ENCODE data around the gene ACOXL.

Gene ACOXL

DNA sequence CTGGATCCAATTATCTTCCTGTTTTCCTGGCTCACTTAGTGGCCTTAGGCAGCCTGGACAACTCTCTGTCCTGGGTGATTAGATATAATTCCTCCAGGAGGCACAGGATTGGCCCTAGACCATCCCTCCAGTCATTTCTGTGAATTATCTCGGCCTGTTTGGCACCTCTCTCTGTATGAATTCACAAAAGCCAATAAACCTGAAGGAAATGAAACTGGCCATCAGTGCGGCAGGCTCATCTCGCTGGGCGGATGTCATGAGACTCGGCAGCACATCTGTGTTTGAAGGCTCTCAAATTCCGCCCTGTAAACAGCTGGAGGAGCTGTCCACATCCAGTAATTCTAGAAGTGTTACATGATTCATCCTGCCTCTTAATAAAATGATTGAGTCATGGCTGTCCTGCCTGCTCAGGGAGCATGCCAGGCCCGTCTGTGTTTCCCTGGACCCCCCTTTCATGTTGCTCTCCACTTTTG, 38.6 kb downstream of the ACOXL start:
- Mint-ChIP-seq H3K36me3 (ENCODE audit: low read depth) (no peaks in the 10 kb centered on the region), H3K27ac (peak overlapping the region; percentile 39), H3K9me3 (peaks cover 8% of the 10 kb centered on the region), H3K4me1 (peaks cover 16% of the 10 kb centered on the region), H3K4me3 (no peak overlapping the region), H3K27me3 (ENCODE audit: low read depth, poor library complexity) (peaks cover 10% of the 10 kb centered on the region)
- TF ChIP-seq, protein P1, sequence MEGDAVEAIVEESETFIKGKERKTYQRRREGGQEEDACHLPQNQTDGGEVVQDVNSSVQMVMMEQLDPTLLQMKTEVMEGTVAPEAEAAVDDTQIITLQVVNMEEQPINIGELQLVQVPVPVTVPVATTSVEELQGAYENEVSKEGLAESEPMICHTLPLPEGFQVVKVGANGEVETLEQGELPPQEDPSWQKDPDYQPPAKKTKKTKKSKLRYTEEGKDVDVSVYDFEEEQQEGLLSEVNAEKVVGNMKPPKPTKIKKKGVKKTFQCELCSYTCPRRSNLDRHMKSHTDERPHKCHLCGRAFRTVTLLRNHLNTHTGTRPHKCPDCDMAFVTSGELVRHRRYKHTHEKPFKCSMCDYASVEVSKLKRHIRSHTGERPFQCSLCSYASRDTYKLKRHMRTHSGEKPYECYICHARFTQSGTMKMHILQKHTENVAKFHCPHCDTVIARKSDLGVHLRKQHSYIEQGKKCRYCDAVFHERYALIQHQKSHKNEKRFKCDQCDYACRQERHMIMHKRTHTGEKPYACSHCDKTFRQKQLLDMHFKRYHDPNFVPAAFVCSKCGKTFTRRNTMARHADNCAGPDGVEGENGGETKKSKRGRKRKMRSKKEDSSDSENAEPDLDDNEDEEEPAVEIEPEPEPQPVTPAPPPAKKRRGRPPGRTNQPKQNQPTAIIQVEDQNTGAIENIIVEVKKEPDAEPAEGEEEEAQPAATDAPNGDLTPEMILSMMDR (IDR thresholded peaks at IDR 0.05): no peak
- no peak for DNase-seq

DNA sequence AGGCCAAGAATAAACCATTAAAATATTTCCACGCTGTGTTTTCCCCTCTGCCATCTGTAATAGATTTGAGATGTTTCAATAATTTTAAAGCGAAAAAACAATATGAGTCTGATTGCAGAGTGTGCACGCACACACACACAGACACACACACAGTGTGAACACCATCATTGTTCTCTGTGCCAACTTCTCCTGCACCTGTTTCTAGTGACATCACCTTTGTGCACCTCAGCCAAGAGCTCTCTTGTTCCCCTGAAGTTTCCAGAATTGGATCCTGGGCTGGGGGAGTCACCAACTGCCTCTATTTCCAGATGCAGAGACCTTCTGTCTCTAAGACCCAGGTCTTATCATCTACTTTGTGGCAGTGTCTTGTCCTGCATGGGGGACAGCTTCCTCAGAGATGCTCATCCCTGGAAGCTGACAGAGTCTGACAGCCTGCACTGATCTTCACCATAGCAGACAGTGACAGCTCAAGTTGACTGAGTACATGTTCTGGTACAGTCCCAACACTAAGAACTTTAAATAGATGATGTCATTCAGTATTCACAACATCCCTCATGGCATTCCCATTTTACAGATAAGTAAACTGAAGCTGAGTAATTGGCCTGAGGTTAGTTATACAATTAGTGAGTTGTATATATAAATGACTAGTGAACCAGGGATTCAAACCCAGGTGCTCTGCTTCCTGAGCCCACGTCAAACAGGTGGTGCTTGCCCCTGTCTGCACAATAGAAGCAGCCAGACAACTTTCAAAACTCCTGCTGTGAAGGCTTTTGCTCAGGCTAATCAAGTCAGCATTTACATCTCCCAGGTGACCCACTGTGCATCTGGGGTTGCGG, 39.4 kb downstream of the ACOXL start:
- Mint-ChIP-seq H3K27ac (no peak overlapping the region), H3K4me1 (peaks cover 16% of the 10 kb centered on the region), H3K27me3 (ENCODE audit: low read depth, poor library complexity) (peaks cover 4% of the 10 kb centered on the region), H3K4me3 (no peak overlapping the region), H3K36me3 (ENCODE audit: low read depth) (no peaks in the 10 kb centered on the region), H3K9me3 (peaks cover 4% of the 10 kb centered on the region)
- TF ChIP-seq, protein P1 (IDR thresholded peaks at IDR 0.05): no peak
- no peak for DNase-seq

DNA sequence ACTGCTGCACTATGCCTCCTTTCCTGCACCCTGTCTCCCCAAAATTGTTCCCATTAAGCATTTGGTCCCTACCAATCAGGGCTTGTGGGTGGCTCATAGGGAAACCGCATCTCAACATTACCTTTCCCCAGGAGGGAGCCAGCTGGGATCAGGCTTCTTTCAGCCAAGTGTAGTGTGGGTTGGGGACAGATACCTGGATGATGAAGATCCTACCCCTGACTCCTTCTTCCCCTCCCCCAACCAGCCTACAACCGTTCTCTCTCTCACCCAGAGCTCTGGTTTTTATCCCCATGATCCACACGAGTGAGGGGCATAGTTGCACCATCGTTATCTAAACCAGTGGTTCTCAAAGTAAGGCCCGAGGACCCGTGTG, 40.0 kb downstream of the ACOXL start:
- Mint-ChIP-seq H3K9me3 (no peaks in the 10 kb centered on the region), H3K27me3 (ENCODE audit: low read depth, poor library complexity) (peaks cover 4% of the 10 kb centered on the region), H3K4me1 (peaks cover 16% of the 10 kb centered on the region), H3K36me3 (ENCODE audit: low read depth) (no peaks in the 10 kb centered on the region), H3K27ac (no peak overlapping the region), H3K4me3 (no peak overlapping the region)
- no peak for DNase-seq
- TF ChIP-seq, protein P1 (IDR thresholded peaks at IDR 0.05): no peak

DNA sequence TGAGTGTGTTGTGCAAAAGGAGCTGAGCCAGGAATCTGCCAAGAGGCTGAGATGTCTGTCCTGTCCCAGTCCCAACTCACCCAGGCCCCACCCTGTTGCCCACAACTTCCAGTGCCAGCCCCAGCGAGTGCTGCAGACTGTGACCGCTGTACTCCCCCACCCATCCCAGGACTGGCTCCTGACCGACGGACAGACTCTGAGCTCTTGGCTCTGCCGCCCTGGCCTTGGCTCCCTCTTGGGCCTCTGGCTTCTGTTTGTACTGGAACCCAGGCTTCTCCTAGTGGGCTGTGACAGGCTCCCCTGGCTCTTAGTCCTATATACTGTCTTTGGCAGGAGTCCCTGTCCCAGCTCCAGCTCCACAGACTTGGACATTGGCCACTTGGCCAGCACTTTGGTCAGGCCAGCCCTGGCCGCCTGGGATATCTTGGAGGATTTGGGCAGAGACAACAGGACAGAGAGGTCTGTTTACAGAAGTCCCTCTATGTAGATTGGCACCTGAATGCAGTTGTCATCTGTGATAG, 41.1 kb downstream of the ACOXL start:
- TF ChIP-seq, protein P1 (IDR thresholded peaks at IDR 0.05): no peak

DNA sequence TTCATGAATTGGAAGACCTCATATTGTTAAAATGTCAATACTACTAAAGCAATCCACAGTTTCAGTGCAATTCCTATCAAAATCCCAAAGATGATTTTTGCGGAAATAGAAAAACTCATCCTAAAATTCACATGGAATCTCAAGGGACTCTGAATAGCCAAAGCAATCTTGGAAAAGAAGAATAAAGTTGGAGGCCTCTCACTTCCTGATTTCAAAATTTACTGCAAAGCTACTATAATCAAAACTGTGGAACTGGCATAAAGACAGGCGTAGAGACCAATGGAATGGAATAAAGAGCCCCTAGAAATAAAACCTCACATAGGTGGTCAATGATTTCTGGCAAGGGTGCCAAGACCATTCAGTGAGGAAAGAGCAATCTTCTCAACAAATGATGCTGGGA, 42.3 kb downstream of the ACOXL start:
- H3K4me1 Mint-ChIP-seq: peaks cover 16% of the 10 kb centered on the region

More for the DNA sequence above, 41.1 kb downstream of the ACOXL start:
- no peak overlapping the region for H3K4me3 Mint-ChIP-seq
- no peaks in the 10 kb centered on the region for H3K36me3 Mint-ChIP-seq (ENCODE audit: low read depth)
- no peak for DNase-seq
- peaks cover 16% of the 10 kb centered on the region for H3K4me1 Mint-ChIP-seq
- H3K27ac Mint-ChIP-seq: no peak overlapping the region
- H3K9me3 Mint-ChIP-seq: no peaks in the 10 kb centered on the region
- peaks cover 4% of the 10 kb centered on the region for H3K27me3 Mint-ChIP-seq (ENCODE audit: low read depth, poor library complexity)

More for the DNA sequence above, 42.3 kb downstream of the ACOXL start:
- Mint-ChIP-seq H3K27ac (no peak overlapping the region), H3K27me3 (ENCODE audit: low read depth, poor library complexity) (peaks cover 4% of the 10 kb centered on the region), H3K9me3 (no peaks in the 10 kb centered on the region), H3K36me3 (ENCODE audit: low read depth) (no peaks in the 10 kb centered on the region), H3K4me3 (no peak overlapping the region)
- TF ChIP-seq, protein P1 (IDR thresholded peaks at IDR 0.05): no peak
- DNase-seq: no peak

All from nephron progenitor cell (in vitro differentiated cells).